Esophagus squamous epithelium (tissue), 4 donors: ENCODE measurements around the gene ECHS1.

ENCODE experiments used
- POLR2A ChIP-seq, 4 donors: fragments of 450-650 bp; IDR thresholded peaks; one replicate each; pipeline ENCODE4 v1.6.1; 2017; ENCODE audit warnings: antibody characterized with exemption in 4 of 4, mild to moderate bottlenecking in 4 of 4, moderate library complexity in 3 of 4
- TF ChIP-seq, protein P1 (sequence below), 6 experiments: fragments of 450-650 bp in 4 of 6; fragments of 200-600 bp in 2 of 6; sonication (generic) in 2 of 6; IDR thresholded peaks; one replicate each; pipeline ENCODE4 v1.5.1; 2016 to 2019; ENCODE audit warnings: antibody characterized with exemption in 6 of 6, mild to moderate bottlenecking in 4 of 6, moderate library complexity in 4 of 6

DNA sequence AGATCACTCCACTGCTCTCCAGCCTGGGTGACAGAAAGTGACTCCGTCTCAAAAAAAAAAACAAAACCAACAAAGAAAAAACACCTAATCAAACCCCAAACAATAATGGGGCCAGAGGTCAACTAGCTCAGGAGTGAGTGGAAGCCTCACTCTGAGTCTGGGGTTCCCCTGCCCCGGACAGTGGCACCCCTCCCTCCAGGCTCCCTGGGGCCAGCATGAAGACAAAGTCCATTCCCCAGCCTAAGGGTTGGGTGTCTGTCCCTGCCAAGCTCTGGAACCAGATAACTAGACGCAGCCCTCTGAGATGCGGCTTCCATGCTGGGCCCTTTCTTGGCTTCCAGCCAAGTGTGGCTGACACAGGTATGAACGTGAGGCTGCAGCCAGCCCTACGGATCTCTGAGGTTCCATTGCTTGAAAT, 13.6 kb downstream of the ECHS1 start:
- TF ChIP-seq POLR2A (IDR thresholded peaks at IDR 0.05), result no peak
- TF ChIP-seq, protein P1, sequence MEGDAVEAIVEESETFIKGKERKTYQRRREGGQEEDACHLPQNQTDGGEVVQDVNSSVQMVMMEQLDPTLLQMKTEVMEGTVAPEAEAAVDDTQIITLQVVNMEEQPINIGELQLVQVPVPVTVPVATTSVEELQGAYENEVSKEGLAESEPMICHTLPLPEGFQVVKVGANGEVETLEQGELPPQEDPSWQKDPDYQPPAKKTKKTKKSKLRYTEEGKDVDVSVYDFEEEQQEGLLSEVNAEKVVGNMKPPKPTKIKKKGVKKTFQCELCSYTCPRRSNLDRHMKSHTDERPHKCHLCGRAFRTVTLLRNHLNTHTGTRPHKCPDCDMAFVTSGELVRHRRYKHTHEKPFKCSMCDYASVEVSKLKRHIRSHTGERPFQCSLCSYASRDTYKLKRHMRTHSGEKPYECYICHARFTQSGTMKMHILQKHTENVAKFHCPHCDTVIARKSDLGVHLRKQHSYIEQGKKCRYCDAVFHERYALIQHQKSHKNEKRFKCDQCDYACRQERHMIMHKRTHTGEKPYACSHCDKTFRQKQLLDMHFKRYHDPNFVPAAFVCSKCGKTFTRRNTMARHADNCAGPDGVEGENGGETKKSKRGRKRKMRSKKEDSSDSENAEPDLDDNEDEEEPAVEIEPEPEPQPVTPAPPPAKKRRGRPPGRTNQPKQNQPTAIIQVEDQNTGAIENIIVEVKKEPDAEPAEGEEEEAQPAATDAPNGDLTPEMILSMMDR (IDR thresholded peaks at IDR 0.05), result no peak
